ENCODE measurements around the gene DRG2.

GRCh38 chr17:18111330-18111971, 23.7 kb downstream of the DRG2 start:
- TF ChIP-seq CTCF (conservative IDR thresholded peaks at IDR 0.05; ENCODE audit: low read depth, low read length) (no peak), RAD21 (IDR thresholded peaks at IDR 0.05; ENCODE audit: low read length) (no peak), BHLHE40 (IDR thresholded peaks at IDR 0.05; ENCODE audit: low read depth, low read length) (no peak)

All from IMR-90 (cell line).